Ovary (tissue), 3 donors: ENCODE results near the gene CEP350.

Experiments used
- CTCF ChIP-seq, 3 donors: fragments of 450-650 bp in 2 of 3; fragments of 200-600 bp in 1 of 3; IDR thresholded peaks; one replicate each; pipeline versions ENCODE4 v1.5.1 to v1.8.0; 2016 to 2022; ENCODE audit warnings: antibody characterized with exemption in 3 of 3, mild to moderate bottlenecking in 1 of 3
- EP300 ChIP-seq: sonication (generic); formaldehyde crosslinking; IDR thresholded peaks from one replicate; pipeline ENCODE4 v1.6.1; 2017; ENCODE audit warnings: antibody characterized with exemption
- POLR2A ChIP-seq: fragments of 450-650 bp; IDR thresholded peaks from one replicate; pipeline ENCODE4 v1.6.1; 2017; ENCODE audit warnings: antibody characterized with exemption, mild to moderate bottlenecking, moderate library complexity
- donor health status: DM: no; HTN: no; CAD: no.

- TF ChIP-seq POLR2A: no peak
- TF ChIP-seq CTCF (IDR thresholded peaks at IDR 0.05): no peak
- TF ChIP-seq EP300: no peak
Measured at GRCh38 chr1:179921981-179922872, 32.4 kb upstream of the CEP350 start.
